Keratinocyte (primary cell): ENCODE data around the gene ZNF438. TPM values are rescaled to one million over a fixed set of nuclear protein-coding genes. Genes with fewer than 3 reads are reported as not detected.

ENCODE experiments used
- DNase-seq: peaks from one replicate; pipeline ENCODE4 v3.0.0-alpha.2; 2011; ENCODE audit warnings: low read depth, missing footprints, low spot score
- FAIRE-seq: peaks from 2 replicates; lab custom pipeline; 2011; peaks lifted over from hg19 to GRCh38; lab: Jason Lieb, UNC
- H2AFZ ChIP-seq: 2 replicates; pipeline ENCODE4 v1.6.0; 2012; ENCODE audit warnings: low read length, control low read depth, inconsistent platforms; ENCODE audit not compliant: control insufficient read depth
- H3K27ac ChIP-seq: 2 replicates; pipeline ENCODE4 v1.5.1; 2011; ENCODE audit warnings: low read length; ENCODE audit not compliant: control insufficient read depth, insufficient read depth
- H3K27me3 ChIP-seq: 3 replicates; pipeline ENCODE4 v1.6.0; 2011; ENCODE audit warnings: low read length; ENCODE audit not compliant: control insufficient read depth, insufficient read depth; ENCODE audit errors: extremely low read depth
- H3K36me3 ChIP-seq, 2 experiments: 2 replicates in 1 of 2; 3 replicates in 1 of 2; pipeline ENCODE4 v1.5.1; 2011; ENCODE audit warnings: low read length in 2 of 2, mild to moderate bottlenecking in 1 of 2; ENCODE audit not compliant: control insufficient read depth in 2 of 2, insufficient read depth in 2 of 2; ENCODE audit errors: extremely low read depth in 1 of 2
- H3K4me1 ChIP-seq: 3 replicates; pipeline ENCODE4 v1.5.1; 2011; ENCODE audit warnings: low read length; ENCODE audit not compliant: control insufficient read depth, insufficient read depth; ENCODE audit errors: extremely low read depth
- H3K4me2 ChIP-seq: 3 replicates; pipeline ENCODE4 v1.6.0; 2011; ENCODE audit warnings: low read depth, low read length; ENCODE audit not compliant: control insufficient read depth, insufficient read depth; ENCODE audit errors: extremely low read depth
- H3K4me3 ChIP-seq, 3 experiments: fragments of 200-600 bp in 1 of 3; sonication (generic) in 1 of 3; 2 replicates in 2 of 3; 3 replicates in 1 of 3; pipeline ENCODE4 v1.5.1; 2011 to 2016; ENCODE audit warnings: low read length in 3 of 3, mild to moderate bottlenecking in 3 of 3, control low read depth in 2 of 3, inconsistent platforms in 1 of 3, low read depth in 1 of 3, mixed read lengths in 1 of 3, mixed run types in 1 of 3, moderate library complexity in 1 of 3; ENCODE audit not compliant: control insufficient read depth in 2 of 3, insufficient read depth in 2 of 3; ENCODE audit errors: extremely low read depth in 1 of 3
- H3K79me2 ChIP-seq: 2 replicates; pipeline ENCODE4 v1.6.0; 2012; ENCODE audit warnings: low read length; ENCODE audit not compliant: control insufficient read depth, insufficient read depth
- H3K9ac ChIP-seq: 3 replicates; pipeline ENCODE4 v1.6.0; 2011; ENCODE audit warnings: low read length; ENCODE audit not compliant: control insufficient read depth, insufficient read depth; ENCODE audit errors: extremely low read depth
- H3K9me1 ChIP-seq: 3 replicates; pipeline ENCODE4 v1.6.0; 2011; ENCODE audit warnings: low read length; ENCODE audit not compliant: control insufficient read depth, insufficient read depth; ENCODE audit errors: extremely low read depth
- H3K9me3 ChIP-seq: 2 replicates; pipeline ENCODE4 v1.5.1; 2012; ENCODE audit warnings: low read depth, low read length; ENCODE audit not compliant: control insufficient read depth
- H4K20me1 ChIP-seq: 3 replicates; pipeline ENCODE4 v1.6.0; 2011; ENCODE audit warnings: low read length; ENCODE audit not compliant: control insufficient read depth, insufficient read depth; ENCODE audit errors: extremely low read depth
- CTCF ChIP-seq, 3 experiments: IDR thresholded peaks in 1 of 3; conservative IDR thresholded peaks in 1 of 3; optimal IDR thresholded peaks in 1 of 3; 2 replicates in 2 of 3; 3 replicates in 1 of 3; pipeline versions ENCODE3 to v1.5.1; 2011; ENCODE audit warnings: low read length in 3 of 3, mild to moderate bottlenecking in 3 of 3, moderate library complexity in 2 of 3, control low read depth in 1 of 3, inconsistent platforms in 1 of 3; ENCODE audit not compliant: insufficient read depth in 2 of 3; ENCODE audit errors: extremely low read depth in 1 of 3
- EZH2 ChIP-seq: IDR thresholded peaks from one replicate; pipeline ENCODE4 v1.6.1; 2012; ENCODE audit warnings: inconsistent platforms, mild to moderate bottlenecking, low read length, moderate library complexity
- dilution Hi-C: fragments of 300-500 bp; cut with MboI; formaldehyde crosslinking; loops from one replicate; pipeline ENCODE4 v1.7.0; 2020; ENCODE audit warnings: low sequenced_read_pairs; ENCODE audit not compliant: extremely low pct_ligation_motif_present
- polyA plus RNA-seq, 5 experiments: library from polyadenylated mRNA; depleted of rRNA in 3 of 5; stranded (reverse) in 3 of 5; stranded (forward) in 1 of 5; unstranded in 1 of 5; fragments of >200 nt; gene quantifications; 1 replicate in 1 of 5; 2 replicates in 3 of 5; 3 replicates in 1 of 5; pipeline versions ENCODE4 v1.2.1 to v1.2.3, GENCODE V29; 2011 to 2012; ENCODE audit warnings: missing spikeins in 2 of 5, low read depth in 1 of 5, low replicate concordance in 1 of 5

Gene ZNF438
- polyA plus RNA-seq, 1 donor (not counting 4 experiments of a cell fraction or from before 2014, with no cell fraction given): 2.8 TPM

GRCh38 chr10:31010062-31010461, 21.6 kb downstream of the ZNF438 start:
- H3K9me3 ChIP-seq: no peaks in the 10 kb centered on the region
- H4K20me1 ChIP-seq: no peaks in the 10 kb centered on the region
- DNase-seq (no peak), FAIRE-seq (no peak)
- peaks cover 5% of the 10 kb centered on the region for H3K4me1 ChIP-seq
- no peaks in the 10 kb centered on the region for H3K36me3 ChIP-seq
- H2AFZ ChIP-seq: no peak overlapping the region
- no peak overlapping the region for H3K4me3 ChIP-seq
- H3K27me3 ChIP-seq: no peaks in the 10 kb centered on the region
- TF ChIP-seq CTCF (optimal IDR thresholded peaks at IDR 0.05 in 1 of 3, IDR thresholded peaks at IDR 0.05 in 1 of 3, conservative IDR thresholded peaks at IDR 0.05 in 1 of 3; ENCODE audit: extremely low read depth in 1 of 3, insufficient read depth in 2 of 3, low read length in 3 of 3) (no peak), EZH2 (no peak)
- H3K9ac ChIP-seq: no peak overlapping the region
- H3K27ac ChIP-seq: no peak overlapping the region
- H3K4me2 ChIP-seq: no peak overlapping the region
- H3K9me1 ChIP-seq: no peaks in the 10 kb centered on the region
- dilution Hi-C loops: no loop called here
- no peaks in the 10 kb centered on the region for H3K79me2 ChIP-seq

GRCh38 chr10:31005895-31006294, 25.8 kb downstream of the ZNF438 start:
- no peak overlapping the region for H3K9ac ChIP-seq
- H3K36me3 ChIP-seq: no peaks in the 10 kb centered on the region
- H3K4me2 ChIP-seq: no peak overlapping the region
- H3K79me2 ChIP-seq: no peaks in the 10 kb centered on the region
- no peaks in the 10 kb centered on the region for H3K27me3 ChIP-seq
- FAIRE-seq (no peak), DNase-seq (no peak)
- H3K9me1 ChIP-seq: no peaks in the 10 kb centered on the region
- TF ChIP-seq EZH2 (no peak), CTCF (optimal IDR thresholded peaks at IDR 0.05 in 1 of 3, IDR thresholded peaks at IDR 0.05 in 1 of 3, conservative IDR thresholded peaks at IDR 0.05 in 1 of 3; ENCODE audit: extremely low read depth in 1 of 3, insufficient read depth in 2 of 3, low read length in 3 of 3) (no peak)
- no peak overlapping the region for H3K4me3 ChIP-seq
- peaks cover 16% of the 10 kb centered on the region for H3K4me1 ChIP-seq
- no peak overlapping the region for H3K27ac ChIP-seq
- H2AFZ ChIP-seq: no peak overlapping the region
- H4K20me1 ChIP-seq: no peaks in the 10 kb centered on the region
- dilution Hi-C loops: no loop called here
- no peaks in the 10 kb centered on the region for H3K9me3 ChIP-seq
